ENCODE results near the gene ATG101. TPM values are rescaled to one million over a fixed set of nuclear protein-coding genes. Genes with fewer than 3 reads are reported as not detected.

Gene ATG101
- total RNA-seq, 6 experiments from 2014 or later, result 62.1 to 73.6 (median 66.6) TPM

GRCh38 chr12:52023976-52024688 lies 45.6 kb upstream of the ATG101 start:
- TF ChIP-seq, protein P1, sequence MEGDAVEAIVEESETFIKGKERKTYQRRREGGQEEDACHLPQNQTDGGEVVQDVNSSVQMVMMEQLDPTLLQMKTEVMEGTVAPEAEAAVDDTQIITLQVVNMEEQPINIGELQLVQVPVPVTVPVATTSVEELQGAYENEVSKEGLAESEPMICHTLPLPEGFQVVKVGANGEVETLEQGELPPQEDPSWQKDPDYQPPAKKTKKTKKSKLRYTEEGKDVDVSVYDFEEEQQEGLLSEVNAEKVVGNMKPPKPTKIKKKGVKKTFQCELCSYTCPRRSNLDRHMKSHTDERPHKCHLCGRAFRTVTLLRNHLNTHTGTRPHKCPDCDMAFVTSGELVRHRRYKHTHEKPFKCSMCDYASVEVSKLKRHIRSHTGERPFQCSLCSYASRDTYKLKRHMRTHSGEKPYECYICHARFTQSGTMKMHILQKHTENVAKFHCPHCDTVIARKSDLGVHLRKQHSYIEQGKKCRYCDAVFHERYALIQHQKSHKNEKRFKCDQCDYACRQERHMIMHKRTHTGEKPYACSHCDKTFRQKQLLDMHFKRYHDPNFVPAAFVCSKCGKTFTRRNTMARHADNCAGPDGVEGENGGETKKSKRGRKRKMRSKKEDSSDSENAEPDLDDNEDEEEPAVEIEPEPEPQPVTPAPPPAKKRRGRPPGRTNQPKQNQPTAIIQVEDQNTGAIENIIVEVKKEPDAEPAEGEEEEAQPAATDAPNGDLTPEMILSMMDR (IDR thresholded peaks at IDR 0.05), result peak; percentile 62
- no peak for DNase-seq
- H3K27ac Mint-ChIP-seq, result 0 out of 2 replicates have a peak overlapping the region, but pooled peaks have one; percentile 5
- no peaks in the 10 kb centered on the region for H3K9me3 Mint-ChIP-seq
- peak overlapping the region; percentile 84 for H3K4me3 Mint-ChIP-seq
- H3K27me3 Mint-ChIP-seq (ENCODE audit: insufficient read depth), result peaks cover 2% of the 10 kb centered on the region
- H3K4me1 Mint-ChIP-seq (ENCODE audit: low read depth), result peaks cover 33% of the 10 kb centered on the region
- H3K36me3 Mint-ChIP-seq (ENCODE audit: low read depth), result no peaks in the 10 kb centered on the region

DNA sequence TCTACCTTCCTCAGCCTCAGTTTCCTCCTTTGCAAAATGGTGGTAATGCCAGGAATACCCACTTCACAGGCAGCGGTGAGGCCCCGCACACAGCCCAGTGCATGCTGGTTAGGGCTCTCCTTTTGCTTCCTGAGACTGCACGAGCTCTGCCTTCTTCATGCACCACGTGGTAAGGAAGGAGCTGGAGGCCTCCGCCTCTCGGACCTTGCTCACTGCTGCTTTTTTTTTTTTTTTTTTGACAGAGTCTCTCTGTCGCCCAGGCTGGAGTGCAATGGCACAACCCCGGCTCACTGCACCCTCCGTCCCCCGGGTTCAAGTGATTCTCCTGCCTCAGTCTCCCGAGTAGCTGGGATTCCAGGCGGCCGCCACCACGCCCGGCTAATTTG lies 44.9 kb upstream of the ATG101 start:
- no peaks in the 10 kb centered on the region for H3K36me3 Mint-ChIP-seq (ENCODE audit: low read depth)
- TF ChIP-seq, protein P1 (IDR thresholded peaks at IDR 0.05), result no peak
- DNase-seq, result no peak
- H3K4me3 Mint-ChIP-seq, result no peak overlapping the region
- peaks cover 1% of the 10 kb centered on the region for H3K27me3 Mint-ChIP-seq (ENCODE audit: insufficient read depth)
- peaks cover 33% of the 10 kb centered on the region for H3K4me1 Mint-ChIP-seq (ENCODE audit: low read depth)
- H3K27ac Mint-ChIP-seq, result peak overlapping the region; percentile 49; the same call in 1 of the 2 replicates
- no peaks in the 10 kb centered on the region for H3K9me3 Mint-ChIP-seq

- TF ChIP-seq, protein P1 (IDR thresholded peaks at IDR 0.05), result no peak
- H3K4me1 Mint-ChIP-seq (ENCODE audit: low read depth), result peaks cover 25% of the 10 kb centered on the region
- H3K36me3 Mint-ChIP-seq (ENCODE audit: low read depth), result no peaks in the 10 kb centered on the region
- no peak for DNase-seq
- peak overlapping the region; percentile 44 for H3K27ac Mint-ChIP-seq
- H3K27me3 Mint-ChIP-seq (ENCODE audit: insufficient read depth), result peaks cover 1% of the 10 kb centered on the region
- H3K4me3 Mint-ChIP-seq, result peak overlapping the region; percentile 89
- H3K9me3 Mint-ChIP-seq, result no peaks in the 10 kb centered on the region
Measured at GRCh38 chr12:52026263-52026662, 43.5 kb upstream of the ATG101 start.

GRCh38 chr12:52027085-52027843 lies 42.5 kb upstream of the ATG101 start:
- TF ChIP-seq, protein P1 (IDR thresholded peaks at IDR 0.05), result no peak
- peaks cover 1% of the 10 kb centered on the region for H3K27me3 Mint-ChIP-seq (ENCODE audit: insufficient read depth)
- H3K4me1 Mint-ChIP-seq (ENCODE audit: low read depth), result peaks cover 29% of the 10 kb centered on the region

DNA sequence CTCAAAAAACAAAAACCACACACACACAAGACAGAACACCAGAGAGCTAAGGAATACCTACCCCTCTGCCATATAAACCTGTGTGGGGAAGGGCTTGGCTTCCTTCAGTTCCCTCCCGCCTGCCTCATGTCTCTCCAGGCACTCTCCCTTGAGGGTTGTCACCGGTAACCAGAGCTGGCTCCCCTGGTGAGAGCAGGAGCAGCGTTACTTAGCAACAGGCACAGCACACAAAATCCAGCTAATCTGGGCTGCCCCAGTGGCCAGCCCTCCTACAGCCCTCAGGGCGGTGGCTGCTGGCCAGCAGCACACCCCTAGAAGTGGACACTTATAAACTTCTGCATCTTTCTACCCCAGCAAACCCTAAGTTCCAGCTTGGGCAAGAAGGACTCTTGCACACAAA lies 40.1 kb upstream of the ATG101 start:
- H3K27ac Mint-ChIP-seq, result no peak overlapping the region
- H3K36me3 Mint-ChIP-seq (ENCODE audit: low read depth), result no peaks in the 10 kb centered on the region
- H3K4me3 Mint-ChIP-seq, result no peak overlapping the region
- H3K4me1 Mint-ChIP-seq (ENCODE audit: low read depth), result peaks cover 33% of the 10 kb centered on the region
- peaks cover 4% of the 10 kb centered on the region for H3K27me3 Mint-ChIP-seq (ENCODE audit: insufficient read depth)
- DNase-seq, result peak; percentile 64
- TF ChIP-seq, protein P1 (IDR thresholded peaks at IDR 0.05), result no peak
- no peaks in the 10 kb centered on the region for H3K9me3 Mint-ChIP-seq

More at GRCh38 chr12:52027085-52027843, 42.5 kb upstream of the ATG101 start:
- no peak for DNase-seq
- Mint-ChIP-seq H3K9me3 (no peaks in the 10 kb centered on the region), H3K36me3 (ENCODE audit: low read depth) (no peaks in the 10 kb centered on the region), H3K27ac (no peak overlapping the region), H3K4me3 (no peak overlapping the region)
